ENCODE data around the gene CNTNAP2. TPM values are rescaled to one million over a fixed set of nuclear protein-coding genes. Genes with fewer than 3 reads are reported as not detected.

Gene CNTNAP2
- total and polyA plus RNA-seq, 2 of the 8 experiments (the other 6 are each of a cell fraction or from before 2014, with no cell fraction given) = 27.9 to 71.0 TPM

DNA sequence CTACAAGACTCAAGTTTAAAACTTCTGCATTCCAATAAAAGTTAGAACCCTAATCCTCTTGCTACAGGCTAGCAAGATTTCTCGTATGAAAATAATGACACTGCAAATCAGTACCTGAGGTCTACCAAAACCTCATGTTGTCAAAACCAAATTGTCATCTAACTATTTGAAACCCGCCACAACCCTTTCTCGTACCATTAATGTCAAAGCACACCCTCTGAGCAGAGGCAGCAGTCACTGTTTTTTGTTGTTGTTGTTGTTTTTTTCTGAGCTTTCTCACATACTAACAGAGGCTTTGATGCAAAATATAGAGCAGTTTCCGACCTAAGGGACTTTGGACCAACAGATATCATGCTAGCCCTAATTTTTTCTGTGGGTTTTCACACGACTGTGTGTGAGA lies 1910.1 kb downstream of the CNTNAP2 start:
- Histone ChIP-seq H3K4me1 (replicated peaks in 1 of 4; ENCODE audit: control insufficient read depth in 3 of 4, insufficient read depth in 4 of 4, low read length in 3 of 4) (peaks cover 0 to 6% (median 3%) of the 10 kb centered on the region in 4 experiments; a peak in 3 of 7 replicates), H2BK120ac (replicated peaks; ENCODE audit: low read depth, low read length) (no peak overlapping the region), H3K4me2 (ENCODE audit: insufficient read depth in 1 of 2, low read depth in 2 of 2, low read length in 2 of 2) (no peak overlapping the region), H3K9ac (replicated peaks in 1 of 4; ENCODE audit: extremely low read depth in 1 of 4, low read depth in 3 of 4, low read length in 3 of 4) (no peak overlapping the region), H4K8ac (ENCODE audit: extremely low read depth, insufficient read depth, low read length) (no peak overlapping the region), H3K23ac (ENCODE audit: insufficient read length) (no peak overlapping the region), H4K91ac (replicated peaks; ENCODE audit: insufficient read length, low read length) (no peak overlapping the region), H3K4me3 (ENCODE audit: extremely low read depth in 1 of 4, insufficient read depth in 2 of 4, low read depth in 3 of 4, low read length in 4 of 4) (no peak overlapping the region), H3K23me2 (ENCODE audit: low read depth, low read length) (no peaks in the 10 kb centered on the region), H2BK20ac (ENCODE audit: low read length) (no peak overlapping the region), H3K9me3 (ENCODE audit: insufficient read depth in 2 of 2, low read depth in 1 of 2, low read length in 1 of 2) (no peaks in the 10 kb centered on the region; a peak in 1 of 4 replicates), H4K20me1 (replicated peaks in 1 of 2; ENCODE audit: control insufficient read depth in 1 of 2, insufficient read depth in 2 of 2, low read length in 2 of 2) (no peaks in the 10 kb centered on the region), H3K27ac (ENCODE audit: low read depth, low read length) (no peak overlapping the region), H2BK5ac (ENCODE audit: low read depth, low read length) (no peak overlapping the region), H3K27me3 (replicated peaks in 1 of 4; ENCODE audit: control insufficient read depth in 3 of 4, extremely low read depth in 1 of 4, insufficient read depth in 3 of 4, low read length in 3 of 4) (peaks cover 6 to 28% (median 24%) of the 10 kb centered on the region in 4 experiments), H2AFZ (ENCODE audit: low read length) (no peak overlapping the region), H3K14ac (ENCODE audit: insufficient read length) (no peak overlapping the region), H3K56ac (replicated peaks; ENCODE audit: insufficient read length, low read depth, low read length) (no peak overlapping the region), H2BK12ac (ENCODE audit: low read depth, low read length) (no peak overlapping the region), H3K18ac (ENCODE audit: extremely low read depth, low read length) (no peak overlapping the region), H2BK15ac (ENCODE audit: low read length) (no peak overlapping the region), H3K4ac (replicated peaks; ENCODE audit: insufficient read length, low read depth, low read length) (no peak overlapping the region), H2AK5ac (ENCODE audit: low read depth, low read length) (no peak overlapping the region), H4K5ac (ENCODE audit: insufficient read length, low read depth, low read length) (no peak overlapping the region), H3K79me1 (ENCODE audit: low read depth, low read length) (no peaks in the 10 kb centered on the region), H3K79me2 (ENCODE audit: control insufficient read depth in 1 of 2, insufficient read depth in 2 of 2, low read length in 2 of 2) (no peaks in the 10 kb centered on the region), H3K36me3 (ENCODE audit: control insufficient read depth in 2 of 4, insufficient read depth in 4 of 4, low read length in 3 of 4) (no peaks in the 10 kb centered on the region)
- FAIRE-seq = peak; percentile 19
- POLR2A ChIA-PET (ENCODE audit: partially characterized antibody) = no interaction called here
- 54% methylated on average over 3 of the region's 5 CpGs; no CpG with 5 or more reads in 1 of the 2 experiments for WGBS, 2 experiments (ENCODE audit: extremely low coverage in 1 of 2, insufficient coverage in 1 of 2, insufficient read length in 1 of 2, insufficient replicate concordance in 2 of 2, low coverage in 1 of 2, low lambda C conversion rate in 2 of 2, missing lambda C conversion rate in 1 of 2)
- CTCF ChIA-PET (ENCODE audit: partially characterized antibody) = no interaction called here
- TF ChIP-seq POU5F1 (IDR thresholded peaks at IDR 0.05; ENCODE audit: low read depth, low read length) = no peak
- no peak for TF ChIP-seq CHD1 (IDR thresholded peaks at IDR 0.05; ENCODE audit: low read depth, low read length)
- TF ChIP-seq RFX5 (IDR thresholded peaks at IDR 0.05; ENCODE audit: borderline replicate concordance, low read depth, low read length) = no peak
- TF ChIP-seq PHF8 (conservative IDR thresholded peaks at IDR 0.05; ENCODE audit: low read depth, low read length) = no peak
- TF ChIP-seq CBX8 (IDR thresholded peaks at IDR 0.05; ENCODE audit: borderline replicate concordance, low read depth, low read length) = no peak
- no peak for TF ChIP-seq CTBP2 (IDR thresholded peaks at IDR 0.05; ENCODE audit: borderline replicate concordance, insufficient read depth, insufficient read length, low read length)
- TF ChIP-seq, protein P1, sequence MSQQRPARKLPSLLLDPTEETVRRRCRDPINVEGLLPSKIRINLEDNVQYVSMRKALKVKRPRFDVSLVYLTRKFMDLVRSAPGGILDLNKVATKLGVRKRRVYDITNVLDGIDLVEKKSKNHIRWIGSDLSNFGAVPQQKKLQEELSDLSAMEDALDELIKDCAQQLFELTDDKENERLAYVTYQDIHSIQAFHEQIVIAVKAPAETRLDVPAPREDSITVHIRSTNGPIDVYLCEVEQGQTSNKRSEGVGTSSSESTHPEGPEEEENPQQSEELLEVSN (IDR thresholded peaks at IDR 0.05) = no peak
- no peak for TF ChIP-seq RAD21 (IDR thresholded peaks at IDR 0.05 in 1 of 2, conservative IDR thresholded peaks at IDR 0.05 in 1 of 2; ENCODE audit: low read depth in 2 of 2, low read length in 2 of 2)
- no peak for TF ChIP-seq BRCA1 (IDR thresholded peaks at IDR 0.05; ENCODE audit: low read depth, low read length)
- TF ChIP-seq RNF2 (IDR thresholded peaks at IDR 0.05; ENCODE audit: borderline replicate concordance, low read depth, low read length, missing control alignments, poor library complexity, severe bottlenecking) = no peak
- TF ChIP-seq SAP30 (IDR thresholded peaks at IDR 0.05; ENCODE audit: insufficient read depth, insufficient replicate concordance, low read length) = no peak
- no peak for TF ChIP-seq CREB1 (IDR thresholded peaks at IDR 0.05)
- TF ChIP-seq CBX5 (IDR thresholded peaks at IDR 0.05; ENCODE audit: low read depth, low read length) = no peak
- no peak for DNase-seq (ENCODE audit: low read depth in 1 of 2, low spot score in 2 of 2)
